GM19328 (cell line): ENCODE measurements around the gene TMEM167B.
A peak's percentile ranks its signal among the peaks of the same experiment; 100 is the strongest.

ENCODE experiments used
- ATAC-seq: cut with Tn5 transposase; IDR thresholded peaks from one replicate; pipeline ENCODE4 v1.9.1; 2021; ENCODE audit warnings: mild to moderate bottlenecking, moderate library complexity; ENCODE audit not compliant: unreplicated experiment

TMEM167B gene

GRCh38 chr1:109080441-109081082, 10.0 kb upstream of the TMEM167B start:
- no peak for ATAC-seq

- ATAC-seq = no peak
These were observed 7.1 kb upstream of the TMEM167B start for GRCh38 chr1:109083501-109083900.

GRCh38 chr1:109083923-109084322, 6.6 kb upstream of the TMEM167B start:
- no peak for ATAC-seq

- ATAC-seq = no peak
These were observed 5.7 kb upstream of the TMEM167B start for GRCh38 chr1:109084563-109085517.

GRCh38 chr1:109089242-109090015, 1.1 kb upstream of the TMEM167B start:
- no peak for ATAC-seq

- ATAC-seq = peak; percentile 54
These were observed 694 bp downstream of the TMEM167B start for GRCh38 chr1:109091078-109091838.

- no peak for ATAC-seq
These were observed 1.3 kb downstream of the TMEM167B start for GRCh38 chr1:109091839-109092193.

- no peak for ATAC-seq
These were observed 3.8 kb downstream of the TMEM167B start for GRCh38 chr1:109094377-109094803.

GRCh38 chr1:109094871-109095270, 4.3 kb downstream of the TMEM167B start:
- no peak for ATAC-seq

- no peak for ATAC-seq
These were observed 5.1 kb downstream of the TMEM167B start for GRCh38 chr1:109095631-109096030.

GRCh38 chr1:109096120-109096519, 5.6 kb downstream of the TMEM167B start:
- no peak for ATAC-seq

- ATAC-seq = peak; percentile 86
These were observed 9.6 kb downstream of the TMEM167B start for GRCh38 chr1:109099938-109100773.

GRCh38 chr1:109104364-109105151, 14.0 kb downstream of the TMEM167B start:
- ATAC-seq = no peak

- no peak for ATAC-seq
These were observed 15.3 kb downstream of the TMEM167B start for GRCh38 chr1:109105881-109106280.

GRCh38 chr1:109107785-109108184, 17.2 kb downstream of the TMEM167B start:
- ATAC-seq = no peak

- no peak for ATAC-seq
These were observed 19.3 kb downstream of the TMEM167B start for GRCh38 chr1:109109906-109110305.

- ATAC-seq = no peak
These were observed 21.0 kb downstream of the TMEM167B start for GRCh38 chr1:109111386-109112055.

GRCh38 chr1:109112056-109112651, 21.6 kb downstream of the TMEM167B start:
- no peak for ATAC-seq
